Thyroid gland (tissue), 4 donors: Measurements from ENCODE around the gene HPN. TPM values are rescaled to one million over a fixed set of nuclear protein-coding genes. Genes with fewer than 3 reads are reported as not detected.
A peak's percentile ranks its signal among the peaks of the same experiment; 100 is the strongest.

Experiments
- DNase-seq, 2 donors: peaks; one replicate each; pipeline ENCODE4 v3.0.0-alpha.2; 2019
- H3K27ac ChIP-seq, 3 donors: fragments of 200-600 bp; sonication (generic); 1 replicate in 2 of 3; 2 replicates in 1 of 3; pipeline ENCODE4 v1.5.1; 2016 to 2019; ENCODE audit warnings: mild to moderate bottlenecking in 1 of 3, moderate library complexity in 1 of 3
- H3K27me3 ChIP-seq: fragments of 200-600 bp; sonication (generic); one replicate; pipeline ENCODE4 v1.5.1; 2019
- H3K36me3 ChIP-seq, 2 donors: fragments of 200-600 bp; sonication (generic); one replicate each; pipeline ENCODE4 v1.5.1; 2016 to 2019
- H3K4me1 ChIP-seq, 2 donors: fragments of 200-600 bp; sonication (generic); one replicate each; pipeline ENCODE4 v1.5.1; 2017 to 2019
- H3K4me3 ChIP-seq, 3 donors: fragments of 200-600 bp; sonication (generic); replicated peaks in 1 of 3; 1 replicate in 2 of 3; 2 replicates in 1 of 3; pipeline ENCODE4 v1.5.1; 2016; ENCODE audit warnings: mild to moderate bottlenecking in 1 of 3
- H3K9me3 ChIP-seq: fragments of 200-600 bp; sonication (generic); one replicate; pipeline ENCODE4 v1.5.1; 2017
- POLR2A ChIP-seq, 2 donors: fragments of 450-650 bp; IDR thresholded peaks; one replicate each; pipeline ENCODE4 v1.6.1; 2017; ENCODE audit warnings: antibody characterized with exemption in 2 of 2, mild to moderate bottlenecking in 2 of 2, moderate library complexity in 1 of 2
- WGBS, 2 donors: methylation state at CpG; one replicate each; pipeline ENCODE4 v1.1.5; 2017; 5-methylcytosine and 5-hydroxymethylcytosine counted together
- intact Hi-C: fragments of 100-400 bp; cut with DNase I; formaldehyde crosslinking; loops from one replicate; pipeline ENCODE4 v1.15.1; 2023
- total RNA-seq, 4 donors: library from RNA; depleted of rRNA; stranded (reverse); fragments of >200 nt; gene quantifications; one replicate each; pipeline ENCODE4 v1.2.3, GENCODE V29; 2016
- TF ChIP-seq, protein P1 (sequence below), 6 experiments: fragments of 200-600 bp in 3 of 6; fragments of 450-650 bp in 3 of 6; sonication (generic) in 3 of 6; IDR thresholded peaks; one replicate each; pipeline ENCODE4 v1.5.1; 2016 to 2019; ENCODE audit warnings: antibody characterized with exemption in 6 of 6, mild to moderate bottlenecking in 2 of 6, inconsistent platforms in 1 of 6, moderate library complexity in 1 of 6

HPN gene
- total RNA-seq, 4 donors from 2014 or later = 16.3 to 19.3 (median 17.9) TPM

- TF ChIP-seq, protein P1, sequence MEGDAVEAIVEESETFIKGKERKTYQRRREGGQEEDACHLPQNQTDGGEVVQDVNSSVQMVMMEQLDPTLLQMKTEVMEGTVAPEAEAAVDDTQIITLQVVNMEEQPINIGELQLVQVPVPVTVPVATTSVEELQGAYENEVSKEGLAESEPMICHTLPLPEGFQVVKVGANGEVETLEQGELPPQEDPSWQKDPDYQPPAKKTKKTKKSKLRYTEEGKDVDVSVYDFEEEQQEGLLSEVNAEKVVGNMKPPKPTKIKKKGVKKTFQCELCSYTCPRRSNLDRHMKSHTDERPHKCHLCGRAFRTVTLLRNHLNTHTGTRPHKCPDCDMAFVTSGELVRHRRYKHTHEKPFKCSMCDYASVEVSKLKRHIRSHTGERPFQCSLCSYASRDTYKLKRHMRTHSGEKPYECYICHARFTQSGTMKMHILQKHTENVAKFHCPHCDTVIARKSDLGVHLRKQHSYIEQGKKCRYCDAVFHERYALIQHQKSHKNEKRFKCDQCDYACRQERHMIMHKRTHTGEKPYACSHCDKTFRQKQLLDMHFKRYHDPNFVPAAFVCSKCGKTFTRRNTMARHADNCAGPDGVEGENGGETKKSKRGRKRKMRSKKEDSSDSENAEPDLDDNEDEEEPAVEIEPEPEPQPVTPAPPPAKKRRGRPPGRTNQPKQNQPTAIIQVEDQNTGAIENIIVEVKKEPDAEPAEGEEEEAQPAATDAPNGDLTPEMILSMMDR (IDR thresholded peaks at IDR 0.05) = no peak
- TF ChIP-seq POLR2A (IDR thresholded peaks at IDR 0.05) = no peak
- WGBS, 2 donors = 87 to 94% methylated on average over 13 of the region's 14 CpGs
- peaks cover 23 to 38% of the 10 kb centered on the region in 2 donors for H3K4me1 ChIP-seq
- intact Hi-C loops = no loop called here
- no peaks in the 10 kb centered on the region for H3K9me3 ChIP-seq
- no peaks in the 10 kb centered on the region for H3K36me3 ChIP-seq
- H3K4me3 ChIP-seq = no peak overlapping the region
- no peak overlapping the region for H3K27ac ChIP-seq
- H3K27me3 ChIP-seq = no peaks in the 10 kb centered on the region
- no peak for DNase-seq
Observed at GRCh38 chr19:35042954-35043604, 1.6 kb downstream of the HPN start.

GRCh38 chr19:35043906-35044305, 2.4 kb downstream of the HPN start:
- peaks cover 23 to 34% of the 10 kb centered on the region in 2 donors for H3K4me1 ChIP-seq
- H3K27me3 ChIP-seq = no peaks in the 10 kb centered on the region
- TF ChIP-seq, protein P1 (IDR thresholded peaks at IDR 0.05) = no peak
- no peak for TF ChIP-seq POLR2A (IDR thresholded peaks at IDR 0.05)
- intact Hi-C loops = no loop called here
- H3K4me3 ChIP-seq = no peak overlapping the region
- DNase-seq = no peak
- no peaks in the 10 kb centered on the region for H3K9me3 ChIP-seq
- no peak overlapping the region for H3K27ac ChIP-seq
- 82% methylated on average over 14 of the region's 14 CpGs for WGBS, 2 donors
- H3K36me3 ChIP-seq = no peaks in the 10 kb centered on the region

DNA sequence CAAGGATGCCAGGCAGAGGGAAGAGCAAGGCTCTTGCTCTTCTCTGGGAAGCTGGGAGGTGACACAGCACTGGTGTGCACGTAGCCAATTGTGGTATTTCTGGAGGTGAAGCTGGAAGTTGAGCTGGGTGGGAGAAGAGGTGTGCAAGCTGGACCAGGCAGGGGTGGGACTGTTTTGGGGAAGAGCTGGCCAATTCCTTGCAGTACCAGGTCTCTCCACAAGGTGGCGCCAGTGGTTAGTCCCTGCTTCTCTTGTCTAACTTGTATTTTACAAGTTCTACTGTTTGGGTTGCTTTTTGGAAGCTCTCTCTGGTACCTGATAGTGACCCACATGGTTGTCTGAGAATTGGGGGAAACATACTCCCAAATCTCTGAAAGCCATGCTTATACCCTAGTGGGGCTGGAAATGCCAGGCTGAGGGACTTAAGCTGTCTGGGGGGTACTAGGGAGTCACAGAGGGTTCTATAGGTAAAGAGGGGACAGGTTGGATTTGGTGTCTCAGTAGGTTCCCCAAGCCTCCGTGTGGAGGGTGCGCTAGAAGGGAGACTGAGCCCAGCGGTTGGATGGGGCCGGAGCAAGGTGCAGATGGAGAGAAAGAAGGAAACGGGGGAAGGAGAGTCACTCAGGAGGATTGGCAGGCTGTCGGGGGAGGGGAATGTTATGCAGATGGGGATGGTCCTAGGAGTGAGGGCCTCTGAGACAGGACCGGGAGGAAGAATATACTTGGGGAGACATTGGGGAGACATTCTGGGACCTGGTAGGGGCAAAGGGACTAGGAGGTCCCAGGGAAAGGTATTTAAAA, 3.0 kb downstream of the HPN start:
- H3K4me1 ChIP-seq = peaks cover 23 to 34% of the 10 kb centered on the region in 2 donors
- peak in 1 of 2 donors; percentile 41 for DNase-seq

GRCh38 chr19:35045667-35046300, 4.3 kb downstream of the HPN start:
- DNase-seq = peak; percentile 30 to 36
- WGBS, 2 donors = 60 to 62% methylated on average over 9 to 10 of the region's 10 CpGs
- intact Hi-C loops = no loop called here

More for the DNA sequence above, 3.0 kb downstream of the HPN start:
- Histone ChIP-seq H3K4me3 (no peak overlapping the region), H3K9me3 (no peaks in the 10 kb centered on the region), H3K27ac (no peak overlapping the region), H3K36me3 (no peaks in the 10 kb centered on the region), H3K27me3 (no peaks in the 10 kb centered on the region)
- TF ChIP-seq, protein P1 (IDR thresholded peaks at IDR 0.05) = peak; percentile 63 to 91 (median 76)
- TF ChIP-seq POLR2A (IDR thresholded peaks at IDR 0.05) = no peak
- 66 to 68% methylated on average over 9 of the region's 9 CpGs for WGBS, 2 donors
- intact Hi-C loops = no loop called here

More at GRCh38 chr19:35045667-35046300, 4.3 kb downstream of the HPN start:
- Histone ChIP-seq H3K9me3 (no peaks in the 10 kb centered on the region), H3K27ac (no peak overlapping the region), H3K4me1 (peaks cover 17 to 21% of the 10 kb centered on the region in 2 donors), H3K27me3 (no peaks in the 10 kb centered on the region), H3K4me3 (no peak overlapping the region), H3K36me3 (no peaks in the 10 kb centered on the region)
- TF ChIP-seq POLR2A (IDR thresholded peaks at IDR 0.05) = no peak
- TF ChIP-seq, protein P1 (IDR thresholded peaks at IDR 0.05) = no peak
